Fibroblast of villous mesenchyme (primary cell): ENCODE results near the gene RLBP1. TPM values are rescaled to one million over a fixed set of nuclear protein-coding genes. Genes with fewer than 3 reads are reported as not detected.

Experiments used
- DNase-seq: peaks from one replicate; pipeline ENCODE4 v3.0.0-alpha.2; 2010; ENCODE audit warnings: low read depth
- H3K4me3 ChIP-seq: 2 replicates; pipeline ENCODE4 v1.5.1; 2011; ENCODE audit warnings: low read depth, mild to moderate bottlenecking, low read length
- CTCF ChIP-seq: IDR thresholded peaks from 2 replicates; pipeline ENCODE4 v1.5.1; 2012; ENCODE audit warnings: low read depth, mild to moderate bottlenecking, low read length; ENCODE audit not compliant: insufficient read depth
- total RNA-seq: library from RNA; depleted of rRNA; stranded (reverse); fragments of >200 nt; gene quantifications from 2 replicates; pipeline ENCODE4 v1.2.3, GENCODE V29; 2012

RLBP1 gene
- total RNA-seq, 1 donor: not detected

- H3K4me3 ChIP-seq: no peak overlapping the region
- DNase-seq: no peak
- TF ChIP-seq CTCF: no peak
Measured at GRCh38 chr15:89164712-89165211, 56.6 kb downstream of the RLBP1 start.

- TF ChIP-seq CTCF: no peak
- DNase-seq: no peak
Measured at GRCh38 chr15:89163271-89164055, 57.9 kb downstream of the RLBP1 start.

GRCh38 chr15:89161666-89162065 is 59.7 kb downstream of the RLBP1 start:
- no peak overlapping the region for H3K4me3 ChIP-seq
- TF ChIP-seq CTCF: no peak
- DNase-seq: no peak

More at GRCh38 chr15:89163271-89164055, 57.9 kb downstream of the RLBP1 start:
- H3K4me3 ChIP-seq: no peak overlapping the region

Other genes starting within 250 kb of the RLBP1 start
- 41.2 and 43.6 TPM in 2 replicates for gene ABHD2, start 133.1 kb downstream of the RLBP1 start, total RNA-seq
- 19.3 and 41.0 TPM in 2 replicates for gene FANCI, start 22.4 kb upstream of the RLBP1 start, total RNA-seq
- 75.4 and 79.5 TPM in 2 replicates for gene POLG, start 113.2 kb upstream of the RLBP1 start, total RNA-seq